ENCODE measurements around the gene CBX5. TPM values are rescaled to one million over a fixed set of nuclear protein-coding genes. Genes with fewer than 3 reads are reported as not detected.

The CBX5 gene
- total and polyA plus RNA-seq, 9 of the 15 experiments (the other 6 are each of a cell fraction or from before 2014, with no cell fraction given), result 32.6 to 102 (median 59.2) TPM

- TF ChIP-seq KDM5B (IDR thresholded peaks at IDR 0.05; ENCODE audit: insufficient replicate concordance, low read depth, low read length), result peak; percentile 38
- no peak for TF ChIP-seq PPARD (CRISPR knock-in tag; IDR thresholded peaks at IDR 0.05)
- no peak for TF ChIP-seq TGIF2 (CRISPR knock-in tag; IDR thresholded peaks at IDR 0.05)
- TF ChIP-seq CBFA2T3 (IDR thresholded peaks at IDR 0.05), result peak; percentile 100
- TF ChIP-seq ARID4B (CRISPR knock-in tag; IDR thresholded peaks at IDR 0.05), result peak; percentile 65; the same call in 1 of the 2 replicates
- no peak for TF ChIP-seq NFE2L1 (tag; IDR thresholded peaks at IDR 0.05; ENCODE audit: borderline replicate concordance, low read depth)
- TF ChIP-seq NONO (IDR thresholded peaks at IDR 0.05; ENCODE audit: low read depth in 2 of 2, low read length in 1 of 2), result no peak
- TF ChIP-seq ZNF121 (CRISPR knock-in tag; conservative IDR thresholded peaks at IDR 0.05), result no peak
- TF ChIP-seq MXD1 (CRISPR knock-in tag; IDR thresholded peaks at IDR 0.05; ENCODE audit: borderline replicate concordance, poor library complexity, severe bottlenecking), result no peak
- 0 out of 2 replicates have a peak, but pooled peaks have one; percentile 8 for TF ChIP-seq MAFG (tag; conservative IDR thresholded peaks at IDR 0.05)
- TF ChIP-seq GABPA (tag; conservative IDR thresholded peaks at IDR 0.05; ENCODE audit: low read depth), result peak; percentile 48
- TF ChIP-seq BCL6 (CRISPR knock-in tag; IDR thresholded peaks at IDR 0.05), result peak; percentile 68; the same call in 1 of the 2 replicates
- TF ChIP-seq HNRNPH1 (optimal IDR thresholded peaks at IDR 0.05; ENCODE audit: low read depth, low read length), result no peak
- no peak for TF ChIP-seq FOXJ3 (CRISPR knock-in tag; IDR thresholded peaks at IDR 0.05)
- TF ChIP-seq CBX2 (IDR thresholded peaks at IDR 0.05; ENCODE audit: insufficient read depth, low read length, poor library complexity, severe bottlenecking), result no peak
- TF ChIP-seq STAT5B (CRISPR knock-in tag; IDR thresholded peaks at IDR 0.05), result no peak
These were observed 24.4 kb upstream of the CBX5 start (continued) for GRCh38 chr12:54304187-54304810.
